HepG2 (cell line): ENCODE measurements around the gene SYNGR2. TPM values are rescaled to one million over a fixed set of nuclear protein-coding genes. Genes with fewer than 3 reads are reported as not detected.

ENCODE experiments used
- ATAC-seq: fragments of 200-7000 bp; cut with Tn5 transposase; 3 replicates; pipeline ENCODE4 v1.9.1; 2020; ENCODE audit warnings: mild to moderate bottlenecking, moderate library complexity
- BruUV-seq: library from RNA; stranded (reverse); fragments of 400-500 nt; replicated peaks from 2 replicates; lab custom pipeline; 2021; lab: Mats Ljungman, UMichigan
- CTCF ChIA-PET: fragments of 300-600 bp; formaldehyde crosslinking; extraction: SDS; loops from one replicate; lab custom pipeline; 2021; ENCODE audit warnings: low total read pairs, inconsistent platforms, low intra/inter-chr PET ratio; lab: Yijun Ruan, JAX
- POLR2A ChIA-PET: fragments of 350-600 bp; sonication (Branson Sonifier 250); formaldehyde crosslinking; loops from one replicate; lab custom pipeline; 2020; ENCODE audit warnings: antibody characterized with exemption, inconsistent platforms; lab: Yijun Ruan, JAX
- DNase-seq: peaks from one replicate; pipeline ENCODE4 v3.0.0-alpha.2; 2015; ENCODE audit warnings: low spot score
- FAIRE-seq: peaks from 3 replicates; lab custom pipeline; 2011; peaks lifted over from hg19 to GRCh38; lab: Jason Lieb, UNC
- H2AFZ ChIP-seq: one replicate; pipeline ENCODE4 v1.6.1; 2011; ENCODE audit warnings: low read length, inconsistent platforms
- H3K27ac ChIP-seq: fragments of 300-600 bp; 3 replicates; pipeline ENCODE4 v1.8.0; 2011; ENCODE audit warnings: mixed run types, mild to moderate bottlenecking, mixed read lengths, low read length, inconsistent platforms; ENCODE audit not compliant: insufficient read depth; ENCODE audit errors: extremely low read length
- H3K27me3 ChIP-seq, 2 experiments: fragments of 200-600 bp in 1 of 2; 2 replicates in 1 of 2; 3 replicates in 1 of 2; pipeline versions ENCODE4 v1.6.0 to v1.8.0; 2011; ENCODE audit warnings: low read length in 2 of 2, mild to moderate bottlenecking in 2 of 2, moderate library complexity in 2 of 2, inconsistent platforms in 1 of 2; ENCODE audit not compliant: insufficient read depth in 2 of 2, control insufficient read depth in 1 of 2
- H3K36me3 ChIP-seq, 2 experiments: fragments of 200-600 bp in 1 of 2; replicated peaks in 1 of 2; 2 replicates in 1 of 2; 3 replicates in 1 of 2; pipeline versions ENCODE4 v1.5.1 to v1.8.0; 2011; ENCODE audit warnings: low read length in 2 of 2, inconsistent platforms in 1 of 2; ENCODE audit not compliant: insufficient read depth in 2 of 2, control insufficient read depth in 1 of 2
- H3K4me1 ChIP-seq: 2 replicates; pipeline ENCODE4 v1.5.1; 2012; ENCODE audit warnings: low read length, inconsistent platforms; ENCODE audit not compliant: insufficient read depth
- H3K4me2 ChIP-seq: 2 replicates; pipeline ENCODE4 v1.6.0; 2011; ENCODE audit warnings: low read depth, low read length, inconsistent platforms
- H3K4me3 ChIP-seq, 3 experiments: fragments of 200-600 bp in 1 of 3; sonication (generic), shearing (Covaris generic) in 1 of 3; replicated peaks in 1 of 3; 2 replicates each; pipeline ENCODE4 v1.5.1; 2011 to 2016; ENCODE audit warnings: low read length in 3 of 3, inconsistent platforms in 2 of 3, low read depth in 2 of 3, mild to moderate bottlenecking in 2 of 3, control low read depth in 1 of 3, mixed read lengths in 1 of 3; ENCODE audit not compliant: insufficient read depth in 1 of 3
- H3K79me2 ChIP-seq: one replicate; pipeline ENCODE4 v1.6.1; 2011; ENCODE audit warnings: low read length, inconsistent platforms; ENCODE audit not compliant: insufficient read depth
- H3K9ac ChIP-seq: 2 replicates; pipeline ENCODE4 v1.6.0; 2011; ENCODE audit warnings: mild to moderate bottlenecking, low read depth, low read length, inconsistent platforms; ENCODE audit not compliant: insufficient read depth
- H3K9me3 ChIP-seq: 2 replicates; pipeline ENCODE4 v1.5.1; 2012; ENCODE audit warnings: mild to moderate bottlenecking, low read length
- H4K20me1 ChIP-seq: 2 replicates; pipeline ENCODE4 v1.6.0; 2011; ENCODE audit warnings: inconsistent platforms, mild to moderate bottlenecking, low read length, moderate library complexity; ENCODE audit not compliant: insufficient read depth
- ARHGAP35 ChIP-seq: sonication (generic); formaldehyde crosslinking; IDR thresholded peaks from 2 replicates; pipeline ENCODE4 v1.9.0; 2022; ENCODE audit warnings: mild to moderate bottlenecking, inconsistent platforms, moderate library complexity, missing genetic modification reagents, borderline replicate concordance
- CCDC6 ChIP-seq: sonication (generic); formaldehyde crosslinking; IDR thresholded peaks from 2 replicates; pipeline ENCODE4 v1.8.1; 2022; ENCODE audit warnings: mild to moderate bottlenecking, missing genetic modification reagents, moderate library complexity
- HIC2 ChIP-seq: sonication (generic); formaldehyde crosslinking; IDR thresholded peaks from 2 replicates; pipeline ENCODE4 v1.9.0; 2022; ENCODE audit warnings: low read depth, missing genetic modification reagents
- RXRA ChIP-seq: sonication (generic); formaldehyde crosslinking; IDR thresholded peaks from 2 replicates; pipeline ENCODE4 v1.5.1; 2020; ENCODE audit warnings: missing genetic modification reagents
- SRSF1 ChIP-seq: fragments of 200-400 bp; formaldehyde crosslinking; optimal IDR thresholded peaks from 2 replicates; pipeline ENCODE3; 2017; ENCODE audit warnings: mild to moderate bottlenecking, low read depth, low read length, moderate library complexity
- TARDBP ChIP-seq: sonication (generic); formaldehyde crosslinking; IDR thresholded peaks from 2 replicates; pipeline ENCODE4 v1.8.0; 2022; ENCODE audit warnings: mild to moderate bottlenecking, missing genetic modification reagents
- ZBTB34 ChIP-seq: sonication (generic); formaldehyde crosslinking; IDR thresholded peaks from 2 replicates; pipeline ENCODE4 v1.8.0; 2022; ENCODE audit warnings: mild to moderate bottlenecking, missing genetic modification reagents
- ZNF350 ChIP-seq: sonication (generic); formaldehyde crosslinking; IDR thresholded peaks from 2 replicates; pipeline ENCODE4 v1.4.0; 2020; ENCODE audit warnings: mild to moderate bottlenecking, low read depth, missing genetic modification reagents, borderline replicate concordance
- ZNF547 ChIP-seq: sonication (generic); formaldehyde crosslinking; IDR thresholded peaks from 2 replicates; pipeline ENCODE4 v1.5.1; 2020; ENCODE audit warnings: mild to moderate bottlenecking, missing genetic modification reagents
- ZNF572 ChIP-seq: sonication (generic); formaldehyde crosslinking; IDR thresholded peaks from 2 replicates; pipeline ENCODE4 v1.5.1; 2020; ENCODE audit warnings: mild to moderate bottlenecking, missing genetic modification reagents
- WGBS: methylation state at CpG from one replicate; pipeline ENCODE4 v1.1.6; 2017; ENCODE audit warnings: low lambda C conversion rate; 5-methylcytosine and 5-hydroxymethylcytosine counted together
- in situ Hi-C: cut with HindIII; loops from 2 replicates; pipeline ENCODE4 v1.10.0; 2017; ENCODE audit warnings: low pct_unique_long_range_greater_than_20kb; ENCODE audit not compliant: extremely low pct_ligation_motif_present
- intact Hi-C: fragments of 100-400 bp; cut with micrococcal nuclease; formaldehyde crosslinking; loops from one replicate; pipeline ENCODE4 v1.10.0; 2022; ENCODE audit not compliant: unreplicated experiment
- polyA plus RNA-seq, 8 experiments: library from polyadenylated mRNA; depleted of rRNA in 3 of 8; stranded (reverse) in 7 of 8; unstranded in 1 of 8; fragments of >200 nt; fragmentation: Illumina TruSeq in 4 of 8; extraction: Trizol in 4 of 8; gene quantifications; 2 replicates each; pipeline versions ENCODE4 v1.2.1 to v1.2.3, GENCODE V29; 2011 to 2016; ENCODE audit warnings: low read depth in 4 of 8, missing spikeins in 1 of 8, mixed read lengths in 1 of 8; ENCODE audit not compliant: insufficient read depth in 1 of 8
- total RNA-seq, 5 experiments: library from RNA; depleted of rRNA; stranded (reverse); fragments of >200 nt; fragmentation: Illumina TruSeq; extraction: Trizol; gene quantifications; 2 replicates each; pipeline ENCODE4 v1.2.3, GENCODE V29; 2016; ENCODE audit warnings: low read depth in 1 of 5

The SYNGR2 gene
- total and polyA plus RNA-seq, 2 of the 13 experiments (the other 11 are each of a cell fraction or from before 2014, with no cell fraction given) = 46.7 to 170 TPM

GRCh38 chr17:78132767-78133178, 35.6 kb upstream of the SYNGR2 start:
- no peak for FAIRE-seq
- in situ Hi-C loops = no loop called here
- WGBS = 60% methylated on average over 9 of the region's 9 CpGs
- no peak overlapping the region for H2AFZ ChIP-seq
- POLR2A ChIA-PET = no interaction called here
- H3K27ac ChIP-seq = no peak overlapping the region
- H3K9me3 ChIP-seq = no peaks in the 10 kb centered on the region
- peak overlapping the region; percentile 60; the same call in 1 of the 2 replicates for H3K4me2 ChIP-seq
- H3K27me3 ChIP-seq = no peaks in the 10 kb centered on the region
- peak overlapping the region in 1 of 3 experiments; percentile 51; a peak in 2 of 6 replicates for H3K4me3 ChIP-seq
- CTCF ChIA-PET = no interaction called here
- no peaks in the 10 kb centered on the region for H3K36me3 ChIP-seq
- H4K20me1 ChIP-seq = no peaks in the 10 kb centered on the region
- TF ChIP-seq ARHGAP35 (CRISPR knock-in tag) (peak; percentile 3; the same call in 1 of the 2 replicates), ZNF547 (CRISPR knock-in tag) (peak; percentile 10; the same call in 1 of the 2 replicates), RXRA (CRISPR knock-in tag) (no peak), HIC2 (peak; percentile 33; the same call in 1 of the 2 replicates), ZBTB34 (CRISPR knock-in tag) (no peak), CCDC6 (peak; percentile 29; the same call in 1 of the 2 replicates), SRSF1 (no peak), ZNF572 (CRISPR knock-in tag) (no peak), TARDBP (CRISPR knock-in tag) (no peak), ZNF350 (CRISPR knock-in tag) (0 out of 2 replicates have a peak, but pooled peaks have one; percentile 22)
- TF ChIP-seq, all 625 proteins: peak for 5
- DNase-seq (no peak), ATAC-seq (no peak)
- no peak overlapping the region for H3K9ac ChIP-seq
- H3K79me2 ChIP-seq = no peaks in the 10 kb centered on the region
- H3K4me1 ChIP-seq = peaks cover 83% of the 10 kb centered on the region
- intact Hi-C loops = no loop called here
- BruUV-seq = no TSS peak
